WTC11 (cell line): ENCODE data around the gene GGNBP2. TPM values are rescaled to one million over a fixed set of nuclear protein-coding genes. Genes with fewer than 3 reads are reported as not detected.
A peak's percentile ranks its signal among the peaks of the same experiment; 100 is the strongest.

Experiments
- ATF1 ChIP-seq: sonication (generic); formaldehyde crosslinking; IDR thresholded peaks from 2 replicates; pipeline ENCODE4 v1.8.1; 2023; ENCODE audit warnings: mild to moderate bottlenecking, moderate library complexity, missing genetic modification reagents
- ATF2 ChIP-seq: sonication (generic); formaldehyde crosslinking; IDR thresholded peaks from 2 replicates; pipeline ENCODE4 v1.8.1; 2022; ENCODE audit warnings: low read depth, missing genetic modification reagents, borderline replicate concordance
- ATF3 ChIP-seq: sonication (generic); formaldehyde crosslinking; conservative IDR thresholded peaks from 2 replicates; pipeline ENCODE4 v1.8.1; 2022; ENCODE audit warnings: mild to moderate bottlenecking, missing genetic modification reagents
- CREB1 ChIP-seq: sonication (generic); formaldehyde crosslinking; IDR thresholded peaks from 2 replicates; pipeline ENCODE4 v1.8.0; 2023; ENCODE audit warnings: mild to moderate bottlenecking, missing genetic modification reagents
- CREM ChIP-seq: sonication (generic); formaldehyde crosslinking; IDR thresholded peaks from 2 replicates; pipeline ENCODE4 v1.8.1; 2022; ENCODE audit warnings: mild to moderate bottlenecking, missing genetic modification reagents, moderate library complexity
- E2F4 ChIP-seq: sonication (generic); formaldehyde crosslinking; IDR thresholded peaks from 2 replicates; pipeline ENCODE4 v1.8.1; 2022; ENCODE audit warnings: low read depth, mild to moderate bottlenecking, moderate library complexity, missing genetic modification reagents, borderline replicate concordance
- ESRRA ChIP-seq: sonication (generic); formaldehyde crosslinking; IDR thresholded peaks from 2 replicates; pipeline ENCODE4 v1.8.1; 2022; ENCODE audit warnings: mild to moderate bottlenecking, missing genetic modification reagents, borderline replicate concordance
- ETV6 ChIP-seq: sonication (generic); formaldehyde crosslinking; IDR thresholded peaks from 2 replicates; pipeline ENCODE4 v1.8.1; 2022; ENCODE audit warnings: mild to moderate bottlenecking, missing genetic modification reagents
- GABPB1 ChIP-seq: sonication (generic); formaldehyde crosslinking; IDR thresholded peaks from 2 replicates; pipeline ENCODE4 v1.8.1; 2023; ENCODE audit warnings: mild to moderate bottlenecking, missing genetic modification reagents
- GTF2I ChIP-seq: fragments of 250-450 bp; sonication (Bioruptor Pico); conservative IDR thresholded peaks from 2 replicates; pipeline ENCODE4 v1.4.0; 2021; ENCODE audit warnings: mild to moderate bottlenecking
- HMGA2 ChIP-seq: fragments of 250-450 bp; sonication (Bioruptor Pico); IDR thresholded peaks from 2 replicates; pipeline ENCODE4 v1.4.0; 2021; ENCODE audit warnings: mild to moderate bottlenecking, moderate library complexity
- HMGXB4 ChIP-seq: sonication (generic); formaldehyde crosslinking; IDR thresholded peaks from 2 replicates; pipeline ENCODE4 v1.8.1; 2023; ENCODE audit warnings: mild to moderate bottlenecking, moderate library complexity, missing genetic modification reagents
- IRF2 ChIP-seq: sonication (generic); formaldehyde crosslinking; IDR thresholded peaks from 2 replicates; pipeline ENCODE4 v1.8.0; 2022; ENCODE audit warnings: low read depth, missing genetic modification reagents, borderline replicate concordance
- JAZF1 ChIP-seq: fragments of 250-450 bp; sonication (Bioruptor Pico); IDR thresholded peaks from 2 replicates; pipeline ENCODE4 v1.9.0; 2021; ENCODE audit warnings: moderate library complexity, mild to moderate bottlenecking, inconsistent platforms
- JUN ChIP-seq: sonication (generic); formaldehyde crosslinking; IDR thresholded peaks from 2 replicates; pipeline ENCODE4 v1.8.0; 2023; ENCODE audit warnings: mild to moderate bottlenecking, missing genetic modification reagents
- NFYB ChIP-seq: sonication (generic); formaldehyde crosslinking; conservative IDR thresholded peaks from 2 replicates; pipeline ENCODE4 v1.8.0; 2022; ENCODE audit warnings: low read depth, missing genetic modification reagents
- NR2C2 ChIP-seq: sonication (generic); formaldehyde crosslinking; IDR thresholded peaks from 2 replicates; pipeline ENCODE4 v1.8.0; 2022; ENCODE audit warnings: mild to moderate bottlenecking, missing genetic modification reagents
- NR3C1 ChIP-seq: sonication (generic); formaldehyde crosslinking; conservative IDR thresholded peaks from 2 replicates; pipeline ENCODE4 v1.8.1; 2023; ENCODE audit warnings: low read depth, mild to moderate bottlenecking, missing genetic modification reagents
- PREB ChIP-seq: sonication (generic); formaldehyde crosslinking; IDR thresholded peaks from 2 replicates; pipeline ENCODE4 v1.8.1; 2022; ENCODE audit warnings: mild to moderate bottlenecking, missing genetic modification reagents, moderate library complexity, borderline replicate concordance
- USF1 ChIP-seq: sonication (generic); formaldehyde crosslinking; IDR thresholded peaks from 2 replicates; pipeline ENCODE4 v1.8.0; 2022; ENCODE audit warnings: mild to moderate bottlenecking, missing genetic modification reagents
- ZMAT4 ChIP-seq: fragments of 250-450 bp; sonication (Bioruptor Pico); IDR thresholded peaks from 2 replicates; pipeline ENCODE4 v1.9.0; 2021; ENCODE audit warnings: mild to moderate bottlenecking
- total RNA-seq: library from RNA; stranded (reverse); gene quantifications from 3 replicates; pipeline ENCODE4 v1.2.3, GENCODE V29; 2021

GGNBP2 gene
- total RNA-seq, 1 experiment from 2014 or later, result 49.6 TPM

GRCh38 chr17:36602030-36602748, 57.5 kb downstream of the GGNBP2 start (continued):
- TF ChIP-seq GABPB1 (CRISPR knock-in tag) (no peak), ATF2 (CRISPR knock-in tag) (no peak), ATF1 (0 out of 2 replicates have a peak, but pooled peaks have one; percentile 16), GTF2I (no peak), JAZF1 (no peak), ESRRA (no peak; the same call in 1 of the 2 replicates), ETV6 (CRISPR knock-in tag) (no peak), PREB (no peak), HMGXB4 (CRISPR knock-in tag) (peak; percentile 44; the same call in 1 of the 2 replicates), E2F4 (CRISPR knock-in tag) (no peak), USF1 (CRISPR knock-in tag) (no peak), NR3C1 (CRISPR knock-in tag) (no peak), HMGA2 (CRISPR knock-in tag) (no peak), JUN (CRISPR knock-in tag) (no peak), CREB1 (peak; percentile 2; the same call in 1 of the 2 replicates), ATF3 (CRISPR knock-in tag) (no peak), NFYB (no peak), NR2C2 (CRISPR knock-in tag) (no peak), CREM (CRISPR knock-in tag) (no peak), ZMAT4 (CRISPR knock-in tag) (no peak), IRF2 (CRISPR knock-in tag) (no peak)
